ENCODE data around the gene NRP1. TPM values are rescaled to one million over a fixed set of nuclear protein-coding genes. Genes with fewer than 3 reads are reported as not detected.

The NRP1 gene
- total and polyA plus RNA-seq, 2 donors: 36.9 to 172 TPM

DNA sequence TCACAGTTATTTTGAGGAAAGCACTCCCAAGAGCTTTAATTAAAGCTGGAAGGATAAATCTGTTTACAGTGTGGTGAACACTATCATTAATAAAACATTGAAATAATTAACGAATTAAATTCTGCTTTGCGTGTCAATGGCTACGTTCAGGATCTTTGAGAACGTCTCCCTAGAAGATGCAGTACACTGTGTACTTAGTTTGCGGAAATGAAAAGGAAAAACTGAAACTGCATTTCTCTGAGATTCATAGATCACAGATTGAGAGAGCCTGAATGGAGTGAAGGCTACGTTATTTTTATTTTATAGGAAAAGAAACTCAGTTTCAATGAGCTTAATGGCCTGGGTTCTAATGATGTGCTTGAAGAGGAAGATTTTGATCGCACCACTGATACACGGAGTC lies 85.3 kb downstream of the NRP1 start:
- WGBS: 86% methylated on average over 8 of the region's 8 CpGs
- no peak overlapping the region for H3K27ac ChIP-seq (ENCODE audit: low read depth)
- DNase-seq (ENCODE audit: extremely low spot score): no peak
- no peaks in the 10 kb centered on the region for H3K4me1 ChIP-seq (ENCODE audit: insufficient read depth)
- no peaks in the 10 kb centered on the region for H3K36me3 ChIP-seq (ENCODE audit: insufficient read depth)
- H3K4me3 ChIP-seq (ENCODE audit: low read depth, low read length): no peak overlapping the region

DNA sequence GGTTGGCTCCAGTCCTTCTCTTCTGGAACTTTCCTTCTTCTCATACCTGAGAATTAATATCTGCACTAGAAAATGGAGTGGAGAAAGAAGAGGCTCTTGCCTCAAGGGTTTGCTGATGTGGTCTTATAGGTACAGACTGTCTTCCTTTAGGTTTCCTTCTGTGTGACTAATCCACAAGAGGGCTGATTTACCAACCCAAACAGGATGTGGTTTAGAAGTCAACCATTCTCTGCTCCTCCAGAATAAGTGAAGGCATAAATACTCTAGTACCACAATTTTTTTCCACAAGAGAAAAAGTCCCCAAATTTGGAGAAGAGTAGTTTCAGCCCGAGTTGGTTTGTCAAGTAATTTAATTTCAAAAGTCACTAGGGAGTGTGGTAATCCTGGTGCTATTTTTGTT lies 85.8 kb downstream of the NRP1 start:
- WGBS: 67% methylated on average over 1 of the region's 1 CpG
- no peak for DNase-seq (ENCODE audit: extremely low spot score)
- Histone ChIP-seq H3K4me3 (ENCODE audit: low read depth, low read length) (no peak overlapping the region), H3K36me3 (ENCODE audit: insufficient read depth) (no peaks in the 10 kb centered on the region), H3K27ac (ENCODE audit: low read depth) (no peak overlapping the region), H3K4me1 (ENCODE audit: insufficient read depth) (no peaks in the 10 kb centered on the region)

DNA sequence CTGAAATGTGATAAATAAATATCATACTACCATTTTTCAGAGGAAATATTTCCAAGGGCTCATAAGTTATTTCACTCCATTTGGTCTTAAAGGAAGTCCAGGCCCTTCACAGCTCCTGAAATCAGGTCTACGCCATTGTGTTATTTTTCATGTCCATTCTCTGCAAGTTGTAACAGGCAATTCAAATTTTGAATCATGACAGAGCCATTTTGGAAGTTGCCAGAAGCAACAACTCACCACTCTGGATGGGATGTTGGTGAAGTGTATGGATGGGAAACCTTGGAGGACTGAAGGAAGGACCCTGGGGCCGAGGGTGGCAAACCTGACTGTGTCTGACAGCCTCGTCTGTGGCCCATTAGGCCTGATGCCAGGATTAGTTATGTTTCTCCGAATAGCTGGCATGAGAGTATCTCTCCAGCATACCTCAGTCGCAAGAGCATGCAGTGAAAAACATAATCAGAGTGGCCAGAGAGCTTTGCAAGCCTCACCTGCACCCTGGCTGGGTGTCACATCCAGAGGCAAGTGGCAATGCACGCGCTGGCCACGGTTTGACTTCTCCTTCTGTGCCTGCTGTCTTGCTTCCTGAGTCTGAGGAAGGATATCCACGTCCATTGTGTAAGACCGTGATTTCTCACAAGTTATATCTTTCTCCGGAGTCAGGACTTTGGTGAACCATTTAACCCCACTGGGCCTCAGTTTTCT lies 87.1 kb downstream of the NRP1 start:
- DNase-seq (ENCODE audit: extremely low spot score): no peak

DNA sequence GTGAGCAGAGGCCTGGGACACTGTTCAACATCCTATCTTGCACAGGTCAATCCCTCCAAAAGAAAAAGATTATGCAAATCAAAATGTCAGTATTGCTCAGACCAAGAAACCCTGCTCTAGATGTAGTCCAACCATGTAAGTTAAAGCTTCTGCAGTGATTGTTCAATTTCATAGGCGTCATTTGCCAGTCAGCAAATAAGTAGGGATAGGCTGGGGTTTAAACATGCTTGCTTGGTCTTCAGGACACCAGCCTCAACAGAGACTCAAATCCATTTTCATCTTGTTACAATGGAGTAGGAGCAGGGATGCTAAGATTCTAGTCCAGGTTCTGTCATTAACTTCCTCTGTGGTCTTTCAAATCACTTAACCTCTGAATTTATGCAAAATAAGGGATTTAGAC lies 89.1 kb downstream of the NRP1 start:
- Histone ChIP-seq H3K4me3 (ENCODE audit: low read depth, low read length) (no peak overlapping the region), H3K4me1 (ENCODE audit: insufficient read depth) (no peaks in the 10 kb centered on the region), H3K36me3 (ENCODE audit: insufficient read depth) (no peaks in the 10 kb centered on the region), H3K27ac (ENCODE audit: low read depth) (no peak overlapping the region)
- DNase-seq (ENCODE audit: extremely low spot score): no peak
- 90% methylated on average over 1 of the region's 1 CpG for WGBS

More for the DNA sequence above, 87.1 kb downstream of the NRP1 start:
- H3K27ac ChIP-seq (ENCODE audit: low read depth): no peak overlapping the region
- no peaks in the 10 kb centered on the region for H3K4me1 ChIP-seq (ENCODE audit: insufficient read depth)
- WGBS: 87% methylated on average over 11 of the region's 11 CpGs
- H3K36me3 ChIP-seq (ENCODE audit: insufficient read depth): no peaks in the 10 kb centered on the region
- H3K4me3 ChIP-seq (ENCODE audit: low read depth, low read length): no peak overlapping the region

DNA sequence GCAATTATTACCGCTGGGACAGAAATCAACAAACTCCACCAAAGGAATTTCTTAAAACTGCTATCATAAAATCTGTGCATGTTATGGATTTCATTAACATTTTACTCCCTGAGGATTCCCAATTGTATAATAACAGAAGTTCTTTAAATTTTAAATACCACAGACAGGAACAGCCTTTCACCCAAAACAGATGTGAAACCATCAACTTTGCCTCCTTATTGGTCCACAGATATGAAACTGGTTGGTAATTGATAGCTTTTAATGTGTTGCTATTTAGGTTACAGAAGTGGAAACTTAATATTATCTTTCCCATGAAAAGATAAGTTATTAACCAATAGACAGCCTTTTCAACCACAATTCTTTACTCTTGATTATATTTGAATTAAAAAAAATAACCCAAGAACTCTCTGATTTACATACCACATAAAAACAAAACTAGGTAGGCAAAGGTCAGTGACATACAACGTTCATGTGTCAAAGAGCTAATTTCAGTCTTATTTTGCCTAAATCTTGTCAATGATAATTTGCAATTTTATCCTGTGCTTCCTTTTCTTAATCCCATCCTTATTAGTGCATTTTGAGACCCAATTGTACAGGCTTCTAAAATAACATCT lies 90.0 kb downstream of the NRP1 start:
- Histone ChIP-seq H3K27ac (ENCODE audit: low read depth) (no peak overlapping the region), H3K36me3 (ENCODE audit: insufficient read depth) (no peaks in the 10 kb centered on the region), H3K4me3 (ENCODE audit: low read depth, low read length) (no peak overlapping the region), H3K4me1 (ENCODE audit: insufficient read depth) (no peaks in the 10 kb centered on the region)
- WGBS: 74% methylated on average over 2 of the region's 2 CpGs
- DNase-seq (ENCODE audit: extremely low spot score): no peak

DNA sequence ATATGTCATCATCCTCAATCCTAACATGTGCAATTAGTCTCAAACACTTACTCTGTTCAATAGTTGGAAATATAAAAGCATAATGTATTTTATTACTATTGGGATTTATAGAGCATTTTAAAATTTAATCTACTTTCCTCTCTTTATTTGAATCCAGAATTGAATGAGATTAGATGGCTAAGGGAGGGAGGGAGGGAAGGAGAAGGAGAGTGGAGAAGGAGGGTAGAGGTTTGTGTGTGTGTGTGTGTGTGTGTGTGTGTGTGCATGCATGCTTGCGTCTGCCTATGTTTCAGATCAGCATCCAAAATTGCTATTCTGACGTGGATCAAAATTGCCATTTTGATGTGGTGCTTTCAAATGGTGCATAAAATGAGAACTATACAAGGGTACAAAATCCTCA lies 90.8 kb downstream of the NRP1 start:
- no peak overlapping the region for H3K27ac ChIP-seq (ENCODE audit: low read depth)
- H3K4me3 ChIP-seq (ENCODE audit: low read depth, low read length): no peak overlapping the region
- H3K36me3 ChIP-seq (ENCODE audit: insufficient read depth): no peaks in the 10 kb centered on the region
- no peak for DNase-seq (ENCODE audit: extremely low spot score)
- H3K4me1 ChIP-seq (ENCODE audit: insufficient read depth): no peaks in the 10 kb centered on the region
- 95% methylated on average over 2 of the region's 2 CpGs for WGBS

DNA sequence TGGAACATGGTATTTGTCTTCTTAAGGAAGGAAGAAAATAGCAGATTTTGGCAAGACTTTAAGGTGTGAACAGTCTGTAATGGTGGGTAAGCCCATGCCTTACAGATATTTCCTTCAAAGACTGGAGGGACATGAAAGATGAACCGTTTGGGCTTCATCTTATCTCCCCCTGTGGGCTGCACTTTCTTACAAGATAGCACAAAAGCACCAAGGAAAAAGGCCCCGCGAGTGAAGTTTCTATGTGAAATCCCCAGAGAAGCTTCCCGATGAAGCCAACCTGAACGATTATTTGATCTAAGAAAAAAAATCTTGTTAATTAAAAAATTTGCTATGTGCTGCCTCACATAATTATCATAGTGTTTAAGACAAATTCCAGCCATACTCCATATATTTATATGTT lies 91.5 kb downstream of the NRP1 start:
- H3K4me3 ChIP-seq (ENCODE audit: low read depth, low read length): no peak overlapping the region
- 75% methylated on average over 5 of the region's 5 CpGs for WGBS
- no peak overlapping the region for H3K27ac ChIP-seq (ENCODE audit: low read depth)
- no peak for DNase-seq (ENCODE audit: extremely low spot score)
- no peaks in the 10 kb centered on the region for H3K36me3 ChIP-seq (ENCODE audit: insufficient read depth)
- H3K4me1 ChIP-seq (ENCODE audit: insufficient read depth): no peaks in the 10 kb centered on the region

DNA sequence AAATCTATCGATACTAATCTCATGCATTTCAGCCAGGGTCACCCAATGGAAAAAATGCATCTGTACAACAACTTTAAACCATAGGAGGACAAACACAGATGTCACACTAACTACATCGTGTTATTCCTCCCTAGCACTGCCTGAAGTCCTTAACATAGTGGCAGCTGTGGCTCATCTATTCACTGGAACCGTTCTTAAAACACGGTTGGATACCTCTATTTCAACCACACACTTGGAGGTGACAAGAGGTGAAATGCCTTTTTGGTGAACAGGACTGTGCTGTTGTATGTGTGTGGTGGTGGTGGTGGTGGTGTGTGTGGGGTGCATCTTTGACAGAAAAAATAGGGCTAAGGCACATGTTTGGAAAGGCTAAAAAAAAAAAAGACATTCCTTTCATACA lies 93.1 kb downstream of the NRP1 start:
- Histone ChIP-seq H3K4me3 (ENCODE audit: low read depth, low read length) (no peak overlapping the region), H3K27ac (ENCODE audit: low read depth) (no peak overlapping the region), H3K4me1 (ENCODE audit: insufficient read depth) (no peaks in the 10 kb centered on the region), H3K36me3 (ENCODE audit: insufficient read depth) (no peaks in the 10 kb centered on the region)
- 63% methylated on average over 4 of the region's 4 CpGs for WGBS
- DNase-seq (ENCODE audit: extremely low spot score): no peak

DNA sequence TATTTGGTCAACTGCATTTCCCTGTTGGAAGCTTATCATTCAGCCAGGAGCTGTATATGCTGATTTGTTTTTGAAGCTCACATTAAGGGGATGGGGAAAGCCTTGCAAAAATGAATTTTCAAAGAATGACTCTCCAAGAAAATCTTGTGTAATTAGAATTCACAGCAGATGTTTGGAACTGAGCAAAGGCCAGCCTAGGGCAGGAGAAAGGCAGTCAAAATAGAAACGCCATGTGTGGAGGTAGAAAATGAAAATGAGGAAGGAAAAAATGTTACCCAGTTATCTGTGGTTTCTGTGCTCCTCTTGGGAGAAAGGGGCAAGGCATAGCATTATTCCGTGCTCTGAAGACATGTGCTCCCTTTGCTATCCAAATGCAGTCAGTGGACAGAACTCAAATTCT lies 93.5 kb downstream of the NRP1 start:
- 73% methylated on average over 2 of the region's 2 CpGs for WGBS
- Histone ChIP-seq H3K36me3 (ENCODE audit: insufficient read depth) (no peaks in the 10 kb centered on the region), H3K27ac (ENCODE audit: low read depth) (no peak overlapping the region), H3K4me3 (ENCODE audit: low read depth, low read length) (no peak overlapping the region), H3K4me1 (ENCODE audit: insufficient read depth) (no peaks in the 10 kb centered on the region)
- no peak for DNase-seq (ENCODE audit: extremely low spot score)

DNA sequence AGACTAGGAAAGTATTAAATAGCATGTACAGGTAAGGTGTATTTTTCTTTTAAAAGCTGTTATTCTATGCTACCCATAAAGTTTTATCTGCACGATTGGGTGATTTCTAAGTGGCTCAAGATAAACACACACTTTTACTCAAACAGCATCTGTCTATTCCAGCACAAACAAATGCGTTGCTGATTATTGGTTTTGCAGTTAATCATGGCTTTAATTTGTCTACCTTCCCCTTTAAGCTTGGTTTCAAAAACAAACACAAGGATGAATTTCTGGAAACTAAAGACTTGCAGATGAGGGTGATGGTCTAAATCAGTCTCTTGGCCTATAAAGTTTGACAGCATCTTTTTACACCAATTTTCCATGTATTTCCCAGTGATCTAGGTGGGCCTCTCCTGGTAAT lies 94.2 kb downstream of the NRP1 start:
- DNase-seq (ENCODE audit: extremely low spot score): no peak
- Histone ChIP-seq H3K36me3 (ENCODE audit: insufficient read depth) (no peaks in the 10 kb centered on the region), H3K27ac (ENCODE audit: low read depth) (no peak overlapping the region), H3K4me1 (ENCODE audit: insufficient read depth) (no peaks in the 10 kb centered on the region), H3K4me3 (ENCODE audit: low read depth, low read length) (no peak overlapping the region)
- 86% methylated on average over 2 of the region's 2 CpGs for WGBS

DNA sequence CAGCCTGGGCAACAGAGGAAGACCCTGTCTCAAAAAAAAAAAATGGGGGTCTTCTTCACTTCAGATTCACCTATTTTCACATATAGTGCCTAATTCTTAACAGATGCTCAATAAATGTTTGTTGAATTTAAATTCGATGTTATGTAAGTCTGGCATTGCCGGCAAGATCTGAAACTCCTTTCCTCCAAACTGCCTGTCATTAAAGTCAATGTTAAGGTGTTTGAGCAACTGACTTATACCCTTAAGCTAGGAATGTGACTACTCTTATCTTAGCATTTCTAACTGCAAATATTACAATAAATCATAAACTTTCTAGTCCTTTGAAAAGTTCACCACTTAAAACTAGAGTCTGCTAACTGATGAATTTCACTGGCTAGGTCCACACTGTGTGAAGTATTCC lies 95.2 kb downstream of the NRP1 start:
- H3K36me3 ChIP-seq (ENCODE audit: insufficient read depth): no peaks in the 10 kb centered on the region
- 85% methylated on average over 2 of the region's 2 CpGs for WGBS
- no peak for DNase-seq (ENCODE audit: extremely low spot score)

DNA sequence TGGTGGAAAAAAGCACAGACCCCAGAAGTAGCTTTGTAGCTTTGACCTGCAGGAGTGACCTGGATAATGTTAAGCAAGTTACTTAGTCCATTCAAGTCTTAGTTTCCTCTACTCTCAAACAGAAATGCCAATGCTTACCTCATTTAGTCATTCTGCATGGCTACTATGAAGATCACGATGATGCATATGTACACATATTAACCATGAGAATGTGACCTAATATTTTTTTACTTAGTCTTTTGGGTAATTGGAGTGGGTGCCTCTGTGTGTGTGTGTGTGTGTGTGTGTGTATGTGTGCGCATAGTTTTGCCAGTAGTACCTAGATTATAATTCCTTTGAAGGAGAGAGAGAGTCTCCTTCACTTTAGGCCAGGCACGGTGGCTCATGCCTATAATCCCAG lies 95.8 kb downstream of the NRP1 start:
- no peaks in the 10 kb centered on the region for H3K4me1 ChIP-seq (ENCODE audit: insufficient read depth)

More for the DNA sequence above, 95.2 kb downstream of the NRP1 start:
- Histone ChIP-seq H3K4me3 (ENCODE audit: low read depth, low read length) (no peak overlapping the region), H3K4me1 (ENCODE audit: insufficient read depth) (no peaks in the 10 kb centered on the region), H3K27ac (ENCODE audit: low read depth) (no peak overlapping the region)

DNA sequence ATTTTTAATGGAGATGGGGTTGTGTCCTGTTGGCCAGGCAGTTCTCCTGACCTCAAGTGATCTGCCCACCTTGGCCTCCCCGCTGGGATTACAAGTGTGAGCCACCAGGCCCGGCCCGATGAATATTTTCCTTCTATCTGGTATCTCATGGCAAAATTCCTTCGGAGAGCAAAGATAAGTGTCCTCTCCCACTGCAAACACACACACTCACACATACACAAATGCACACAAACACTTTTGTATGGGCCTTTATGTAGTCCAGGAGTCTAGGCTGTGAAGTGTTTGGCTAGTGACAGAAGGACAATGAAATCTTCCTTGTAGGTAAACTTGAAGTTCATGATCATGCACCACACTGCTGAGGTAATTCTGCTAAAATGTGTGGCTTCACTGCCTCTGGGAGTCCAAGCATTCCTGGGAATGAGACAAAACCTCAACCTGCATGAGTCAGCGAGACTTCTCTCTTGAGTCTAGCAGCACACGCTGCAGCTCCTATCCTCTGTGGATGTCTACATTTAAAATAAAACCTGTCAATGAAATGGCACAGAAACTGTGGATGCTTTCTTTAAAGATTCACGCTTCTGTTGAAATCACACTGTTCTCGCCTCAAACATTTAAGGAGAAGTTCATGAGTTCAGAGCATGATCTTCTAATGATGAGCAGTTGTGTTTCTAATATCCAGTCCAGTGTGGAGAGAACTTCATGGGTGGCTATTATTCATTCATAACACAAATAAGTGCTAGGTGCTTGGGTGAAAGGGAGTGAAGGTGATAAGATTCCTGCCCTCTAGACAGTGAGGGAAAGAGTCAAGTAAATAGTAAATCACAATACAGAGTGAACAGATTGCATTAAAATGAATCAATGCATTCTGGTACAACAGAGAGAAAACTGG lies 96.5 kb downstream of the NRP1 start:
- no peaks in the 10 kb centered on the region for H3K36me3 ChIP-seq (ENCODE audit: insufficient read depth)
- H3K4me1 ChIP-seq (ENCODE audit: insufficient read depth): no peaks in the 10 kb centered on the region
- no peak overlapping the region for H3K4me3 ChIP-seq (ENCODE audit: low read depth, low read length)
- no peak overlapping the region for H3K27ac ChIP-seq (ENCODE audit: low read depth)
- DNase-seq (ENCODE audit: extremely low spot score): no peak
- 83% methylated on average over 8 of the region's 8 CpGs for WGBS

More for the DNA sequence above, 95.8 kb downstream of the NRP1 start:
- Histone ChIP-seq H3K27ac (ENCODE audit: low read depth) (no peak overlapping the region), H3K36me3 (ENCODE audit: insufficient read depth) (no peaks in the 10 kb centered on the region), H3K4me3 (ENCODE audit: low read depth, low read length) (no peak overlapping the region)
- 92% methylated on average over 3 of the region's 3 CpGs for WGBS
- no peak for DNase-seq (ENCODE audit: extremely low spot score)

DNA sequence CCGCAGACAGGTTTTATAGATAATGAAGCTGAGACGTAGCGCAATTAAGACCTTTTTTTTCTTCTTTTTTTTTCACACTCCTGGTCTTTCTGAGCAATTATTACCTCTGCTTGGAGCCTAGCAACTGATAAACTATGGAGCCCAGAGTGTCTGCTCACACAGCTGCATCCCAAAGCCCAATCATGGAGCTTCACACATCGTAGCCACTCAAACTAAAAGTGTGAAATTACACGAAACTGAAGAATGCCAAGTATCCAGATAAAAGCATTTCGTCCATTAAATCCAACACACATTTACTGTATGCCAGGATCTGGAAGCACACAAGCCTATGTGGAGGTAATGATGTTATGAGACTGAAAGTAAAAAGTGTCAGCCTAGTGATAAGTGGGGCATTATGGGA lies 97.6 kb downstream of the NRP1 start:
- no peaks in the 10 kb centered on the region for H3K4me1 ChIP-seq (ENCODE audit: insufficient read depth)
- DNase-seq (ENCODE audit: extremely low spot score): no peak
- 92% methylated on average over 6 of the region's 6 CpGs for WGBS
- no peak overlapping the region for H3K27ac ChIP-seq (ENCODE audit: low read depth)
- H3K4me3 ChIP-seq (ENCODE audit: low read depth, low read length): no peak overlapping the region
- no peaks in the 10 kb centered on the region for H3K36me3 ChIP-seq (ENCODE audit: insufficient read depth)
